ENCODE results near the gene MMEL1. TPM values are rescaled to one million over a fixed set of nuclear protein-coding genes. Genes with fewer than 3 reads are reported as not detected.
"Not testable (repeated sequence)": the region's sequence is repeated elsewhere in the genome, so short reads cannot be mapped to it uniquely, and the experiment has no call there.

MMEL1 gene
- total RNA-seq, 1 donor from 2014 or later: 1.0 TPM

DNA sequence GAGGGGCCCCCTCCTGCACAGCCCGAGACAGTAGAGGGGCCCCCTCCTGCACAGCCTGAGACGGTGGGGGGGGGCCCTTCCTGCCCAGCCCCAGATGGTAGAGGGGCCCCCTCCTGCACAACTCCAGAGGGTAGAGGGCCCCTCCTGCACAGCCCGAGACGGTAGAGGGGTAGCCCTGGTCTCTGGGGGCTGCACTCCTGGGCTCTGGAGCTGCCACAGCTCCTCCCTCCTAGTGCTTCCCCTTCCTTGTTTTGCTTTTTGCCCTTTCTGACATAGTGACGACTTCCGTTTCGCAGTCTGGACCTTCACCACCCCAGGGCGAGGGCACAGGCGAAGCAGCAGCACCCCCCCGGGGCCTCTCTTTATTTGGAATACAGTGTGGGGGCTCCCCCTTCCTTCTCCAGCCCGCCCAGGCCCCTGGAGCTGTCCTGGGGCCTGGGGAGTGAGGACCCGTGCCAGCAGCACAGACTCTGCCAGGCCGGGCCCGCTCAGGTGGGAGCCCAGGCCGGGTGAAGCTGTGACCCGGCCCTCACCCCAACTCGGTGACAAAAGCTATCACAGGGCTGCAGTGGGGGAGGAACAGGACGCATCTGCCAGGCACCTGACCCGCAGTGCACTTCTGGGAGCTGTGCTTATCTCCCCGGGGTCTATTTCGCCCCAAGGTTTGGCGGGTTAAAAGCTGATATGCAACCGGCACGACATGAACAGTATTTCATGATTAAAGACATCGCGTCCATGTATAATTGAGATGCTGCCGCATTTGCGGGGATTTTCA, 47.3 kb downstream of the MMEL1 start:
- intact Hi-C loops (cut with micrococcal nuclease): loop anchor here (1.0 to 10.0 kb wide), 12 partner anchors 7 to 1039 kb away; partner anchors contain the start of genes FAAP20, MORN1, PANK4 and RER1
- peaks cover 3% of the 10 kb centered on the region for H3K36me3 Mint-ChIP-seq (ENCODE audit: low read depth)
- peak overlapping the region; percentile 86 for H3K4me3 Mint-ChIP-seq
- no peaks in the 10 kb centered on the region for H3K9me3 Mint-ChIP-seq
- peak; percentile 65 for DNase-seq (ENCODE audit: low spot score)
- H3K4me1 Mint-ChIP-seq (ENCODE audit: low read depth): peaks cover 48% of the 10 kb centered on the region
- peak overlapping the region; percentile 94 for H3K27ac Mint-ChIP-seq
- H3K27me3 Mint-ChIP-seq (ENCODE audit: insufficient read depth): no peaks in the 10 kb centered on the region

DNA sequence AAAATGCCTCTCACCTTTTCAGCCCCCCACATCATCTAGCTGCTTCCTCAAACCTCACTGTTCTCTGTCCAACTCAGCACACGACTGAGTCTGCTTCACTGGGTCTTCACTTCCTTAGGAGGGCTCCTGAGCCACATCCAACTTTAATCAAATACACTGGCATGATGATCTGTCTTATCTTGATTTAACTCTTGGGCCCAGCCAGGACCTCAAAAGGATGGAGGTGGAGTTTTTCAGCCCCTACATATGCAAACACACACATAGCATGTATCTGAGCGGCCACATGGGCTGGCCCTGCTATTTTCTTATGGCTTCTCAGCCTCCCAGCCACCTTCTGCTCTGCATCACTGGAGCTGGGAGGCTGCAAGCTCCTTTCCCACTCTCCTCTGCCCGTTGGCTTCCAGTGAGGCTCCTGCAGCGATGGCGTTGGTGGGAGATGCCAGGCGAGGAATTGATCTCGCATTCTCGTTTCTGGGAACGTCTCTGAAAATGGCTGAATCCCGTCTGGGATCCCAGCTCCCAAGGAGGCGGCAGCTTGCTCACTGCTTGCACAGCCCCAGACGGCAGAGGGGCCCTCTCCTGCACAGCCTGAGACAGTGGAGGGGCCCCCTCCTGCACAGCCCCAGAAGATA, 48.0 kb downstream of the MMEL1 start:
- H3K27ac Mint-ChIP-seq: peak overlapping the region; percentile 94
- H3K36me3 Mint-ChIP-seq (ENCODE audit: low read depth): peaks cover 3% of the 10 kb centered on the region
- intact Hi-C loops (cut with micrococcal nuclease): loop anchor here (10.0 kb wide), 1 partner anchor 1040 kb away; the partner anchor contains the start of gene TPRG1L
- H3K27me3 Mint-ChIP-seq (ENCODE audit: insufficient read depth): no peaks in the 10 kb centered on the region
- no peak for DNase-seq (ENCODE audit: low spot score)
- H3K4me3 Mint-ChIP-seq: peak overlapping the region; percentile 86
- peaks cover 52% of the 10 kb centered on the region for H3K4me1 Mint-ChIP-seq (ENCODE audit: low read depth)
- no peaks in the 10 kb centered on the region for H3K9me3 Mint-ChIP-seq

DNA sequence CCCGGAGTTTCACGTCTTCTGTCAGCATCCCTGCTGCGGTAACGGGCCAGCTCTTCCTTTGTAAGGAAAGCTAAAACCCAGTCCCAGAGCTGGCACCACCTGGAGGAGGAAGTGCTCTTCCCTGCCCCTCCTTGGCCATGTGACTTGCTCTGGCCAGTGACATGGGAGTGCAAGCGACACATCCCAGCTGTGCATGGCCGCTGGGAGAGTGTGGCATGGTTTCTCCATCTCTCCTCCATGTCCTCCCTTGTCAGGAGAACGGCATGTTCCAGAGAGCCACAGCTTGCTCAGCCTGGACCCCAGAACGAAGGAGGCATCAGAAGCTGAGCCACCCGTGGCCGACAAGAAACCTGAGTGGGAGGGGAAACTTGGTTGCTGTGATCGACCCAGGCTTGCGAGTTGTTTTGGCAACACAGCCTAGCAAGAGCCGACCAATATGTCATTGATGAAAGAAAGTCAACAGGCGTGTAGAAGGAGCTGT, 48.9 kb downstream of the MMEL1 start:
- intact Hi-C loops (cut with micrococcal nuclease): loop anchor here (10.0 kb wide), 1 partner anchor 1041 kb away; the partner anchor contains the start of gene TPRG1L
- Mint-ChIP-seq H3K27ac (peak overlapping the region; percentile 94), H3K4me3 (peak overlapping the region; percentile 86), H3K4me1 (ENCODE audit: low read depth) (peaks cover 60% of the 10 kb centered on the region), H3K9me3 (no peaks in the 10 kb centered on the region), H3K27me3 (ENCODE audit: insufficient read depth) (no peaks in the 10 kb centered on the region), H3K36me3 (ENCODE audit: low read depth) (peaks cover 4% of the 10 kb centered on the region)
- no peak for DNase-seq (ENCODE audit: low spot score)

DNA sequence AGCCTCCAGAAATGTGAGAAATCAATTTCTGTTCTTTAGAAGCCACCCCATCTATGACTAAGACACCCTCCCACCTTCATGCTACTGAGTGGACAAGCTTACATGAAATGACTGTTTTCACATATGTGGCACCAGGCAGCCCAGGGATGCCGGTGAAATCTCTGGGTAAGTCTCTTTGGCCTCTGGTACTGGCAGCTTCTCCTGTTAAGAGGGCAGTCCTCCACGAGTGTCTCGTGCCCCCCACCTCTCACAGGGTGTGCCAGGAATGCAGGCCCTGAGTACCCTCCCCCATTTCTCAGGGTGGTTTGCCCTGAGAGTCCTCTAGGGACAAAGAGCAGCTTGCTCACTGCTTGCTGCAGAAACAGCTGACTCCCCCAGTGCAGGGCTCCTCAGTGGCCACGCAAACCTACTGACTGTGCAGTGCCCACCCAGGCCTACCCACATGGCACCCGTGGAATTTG, 49.5 kb downstream of the MMEL1 start:
- intact Hi-C loops (cut with micrococcal nuclease): loop anchor here (10.0 kb wide), 1 partner anchor 1041 kb away; the partner anchor contains the start of gene TPRG1L
- Mint-ChIP-seq H3K27me3 (ENCODE audit: insufficient read depth) (no peaks in the 10 kb centered on the region), H3K36me3 (ENCODE audit: low read depth) (peaks cover 6% of the 10 kb centered on the region), H3K9me3 (no peaks in the 10 kb centered on the region), H3K4me1 (ENCODE audit: low read depth) (peaks cover 66% of the 10 kb centered on the region), H3K27ac (peak overlapping the region; percentile 94), H3K4me3 (peak overlapping the region; percentile 86)
- DNase-seq (ENCODE audit: low spot score): no peak

- Mint-ChIP-seq H3K4me1 (ENCODE audit: low read depth) (peaks cover 74% of the 10 kb centered on the region), H3K27ac (peak overlapping the region; percentile 45), H3K4me3 (no peak overlapping the region), H3K36me3 (ENCODE audit: low read depth) (peaks cover 6% of the 10 kb centered on the region), H3K9me3 (no peaks in the 10 kb centered on the region), H3K27me3 (ENCODE audit: insufficient read depth) (no peaks in the 10 kb centered on the region)
- intact Hi-C loops (cut with micrococcal nuclease): loop anchor here (10.0 kb wide), 1 partner anchor 1042 kb away; the partner anchor contains the start of gene TPRG1L
- no peak for DNase-seq (ENCODE audit: low spot score)
These were observed 50.4 kb downstream of the MMEL1 start for GRCh38 chr1:2582391-2582790.

DNA sequence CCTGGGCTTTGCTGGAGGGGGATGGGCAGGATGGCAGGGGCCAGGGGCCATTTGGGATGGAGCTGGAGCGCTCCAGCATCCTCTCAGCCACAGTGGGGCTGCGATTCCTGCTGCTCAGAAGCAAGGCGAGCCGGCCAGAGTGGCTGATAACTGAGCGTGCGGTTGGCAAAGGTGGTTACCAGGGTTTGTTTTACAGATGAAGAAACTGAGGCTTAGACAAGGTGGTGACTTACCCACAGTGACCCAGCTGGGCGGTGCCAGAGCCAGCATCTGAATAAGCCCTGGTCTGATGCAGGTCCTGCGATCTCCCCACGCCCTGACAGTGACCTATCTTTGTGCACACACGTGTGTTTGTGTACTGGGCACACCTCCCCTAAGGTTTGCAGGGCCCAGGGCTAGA, 52.1 kb downstream of the MMEL1 start:
- H3K4me3 Mint-ChIP-seq: no peak overlapping the region
- intact Hi-C loops (cut with micrococcal nuclease): loop anchor here (10.0 kb wide), 1 partner anchor 1044 kb away; the partner anchor contains the start of gene TPRG1L
- no peaks in the 10 kb centered on the region for H3K27me3 Mint-ChIP-seq (ENCODE audit: insufficient read depth)
- H3K36me3 Mint-ChIP-seq (ENCODE audit: low read depth): peaks cover 8% of the 10 kb centered on the region
- no peak for DNase-seq (ENCODE audit: low spot score)
- peak overlapping the region; percentile 72 for H3K27ac Mint-ChIP-seq
- H3K9me3 Mint-ChIP-seq: no peaks in the 10 kb centered on the region
- H3K4me1 Mint-ChIP-seq (ENCODE audit: low read depth): peaks cover 84% of the 10 kb centered on the region

DNA sequence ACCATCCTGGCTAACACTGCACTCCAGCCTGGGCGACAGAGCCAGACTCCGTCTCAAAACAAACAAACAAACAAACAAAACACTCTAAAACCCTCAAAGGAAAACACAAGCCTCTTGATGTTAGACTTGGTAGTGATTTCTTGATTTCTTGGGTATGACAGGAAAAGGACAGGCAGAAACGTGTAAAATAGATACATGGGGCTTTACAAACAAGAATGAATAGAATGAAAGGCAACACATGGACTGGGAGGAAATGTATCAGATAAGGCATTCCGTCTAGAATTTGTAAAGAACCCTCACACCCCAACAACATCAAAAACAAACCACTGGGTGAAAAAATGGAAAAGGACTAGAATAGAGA, 54.1 kb downstream of the MMEL1 start:
- Mint-ChIP-seq H3K27ac (peak overlapping the region; percentile 95), H3K36me3 (ENCODE audit: low read depth) (peaks cover 14% of the 10 kb centered on the region), H3K4me3 (peak overlapping the region; percentile 42), H3K4me1 (ENCODE audit: low read depth) (peaks cover 83% of the 10 kb centered on the region), H3K9me3 (peaks cover 8% of the 10 kb centered on the region), H3K27me3 (ENCODE audit: insufficient read depth) (no peaks in the 10 kb centered on the region)
- no peak for DNase-seq (ENCODE audit: low spot score)
- intact Hi-C loops (cut with micrococcal nuclease): loop anchor here (1.0 to 2.0 kb wide), 5 partner anchors 8 to 166 kb away; partner anchors contain the start of genes PEX10, PRXL2B and TNFRSF14

GRCh38 chr1:2577565-2578075, 55.2 kb downstream of the MMEL1 start:
- not testable (repeated sequence) for H3K27me3 Mint-ChIP-seq (ENCODE audit: insufficient read depth)
- peak; percentile 34 for DNase-seq (ENCODE audit: low spot score)
- Mint-ChIP-seq H3K4me3 (peak overlapping the region; percentile 70), H3K4me1 (ENCODE audit: low read depth) (peaks cover 82% of the 10 kb centered on the region), H3K27ac (peak overlapping the region; percentile 95), H3K36me3 (ENCODE audit: low read depth) (peaks cover 21% of the 10 kb centered on the region), H3K9me3 (peaks cover 19% of the 10 kb centered on the region)
- intact Hi-C loops (cut with micrococcal nuclease): loop anchor here (1.0 to 2.0 kb wide), 5 partner anchors 9 to 165 kb away; partner anchors contain the start of genes PEX10, PRXL2B and TNFRSF14

DNA sequence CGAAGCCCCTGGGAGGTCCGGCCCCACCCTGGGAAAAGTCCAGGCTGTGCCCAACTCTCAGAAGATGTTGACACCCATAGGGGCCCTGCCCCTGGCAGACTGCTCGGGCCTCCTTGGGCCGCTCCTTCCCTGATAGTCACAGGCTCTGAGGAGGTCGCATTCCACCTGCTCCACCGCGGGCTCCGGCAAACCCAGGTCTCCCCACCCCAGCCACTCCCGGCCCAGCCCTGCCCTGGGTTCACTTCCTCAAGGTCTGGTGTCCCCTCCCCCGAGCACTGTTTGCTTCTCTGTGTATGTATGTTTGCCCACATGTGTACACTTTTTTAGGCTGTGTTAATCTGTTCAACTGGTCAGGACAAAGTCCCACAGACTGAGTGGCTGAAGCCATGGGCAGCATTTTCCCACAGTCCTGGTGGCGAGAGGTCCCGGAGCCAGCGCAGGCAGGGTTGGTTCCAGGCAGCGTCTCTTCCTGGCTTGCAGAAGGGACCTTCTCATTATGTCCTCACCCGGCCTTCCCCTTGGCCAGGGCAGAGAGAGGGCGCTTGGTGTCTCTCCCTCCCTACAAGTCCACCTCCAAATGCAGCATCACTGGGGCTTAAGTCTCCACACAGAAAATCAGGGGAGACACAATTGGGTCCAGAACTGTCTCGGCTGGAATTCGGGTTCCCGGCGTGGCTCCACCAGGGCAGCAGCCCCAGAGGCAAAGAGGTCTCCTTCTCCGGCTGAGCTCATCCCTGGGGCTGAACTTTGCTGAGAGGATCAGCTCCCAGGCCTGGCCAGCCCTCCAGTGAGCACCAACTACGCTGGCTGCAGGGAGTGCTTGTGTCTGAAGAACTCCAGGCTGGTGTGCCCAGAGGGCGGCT, 56.8 kb downstream of the MMEL1 start:
- intact Hi-C loops (cut with micrococcal nuclease): no loop called here
- Mint-ChIP-seq H3K27ac (peak overlapping the region; percentile 78), H3K27me3 (ENCODE audit: insufficient read depth) (no peaks in the 10 kb centered on the region), H3K9me3 (peaks cover 24% of the 10 kb centered on the region), H3K4me3 (peak overlapping the region; percentile 19), H3K36me3 (ENCODE audit: low read depth) (peaks cover 22% of the 10 kb centered on the region), H3K4me1 (ENCODE audit: low read depth) (peaks cover 67% of the 10 kb centered on the region)
- no peak for DNase-seq (ENCODE audit: low spot score)

GRCh38 chr1:2574350-2574749, 58.5 kb downstream of the MMEL1 start:
- intact Hi-C loops (cut with micrococcal nuclease): no loop called here
- Mint-ChIP-seq H3K4me3 (no peak overlapping the region), H3K9me3 (peaks cover 28% of the 10 kb centered on the region), H3K27ac (peak overlapping the region; percentile 29), H3K27me3 (ENCODE audit: insufficient read depth) (no peaks in the 10 kb centered on the region), H3K36me3 (ENCODE audit: low read depth) (peaks cover 24% of the 10 kb centered on the region), H3K4me1 (ENCODE audit: low read depth) (peaks cover 53% of the 10 kb centered on the region)
- no peak for DNase-seq (ENCODE audit: low spot score)

- peak overlapping the region; percentile 47 for H3K4me3 Mint-ChIP-seq
- H3K27ac Mint-ChIP-seq: peak overlapping the region; percentile 32
- intact Hi-C loops (cut with micrococcal nuclease): no loop called here
- DNase-seq (ENCODE audit: low spot score): no peak
- peaks cover 21% of the 10 kb centered on the region for H3K36me3 Mint-ChIP-seq (ENCODE audit: low read depth)
- peaks cover 44% of the 10 kb centered on the region for H3K4me1 Mint-ChIP-seq (ENCODE audit: low read depth)
- peaks cover 28% of the 10 kb centered on the region for H3K9me3 Mint-ChIP-seq
- no peaks in the 10 kb centered on the region for H3K27me3 Mint-ChIP-seq (ENCODE audit: insufficient read depth)
These were observed 59.4 kb downstream of the MMEL1 start for GRCh38 chr1:2573250-2573920.
